ENCODE data around the gene BSND. TPM values are rescaled to one million over a fixed set of nuclear protein-coding genes. Genes with fewer than 3 reads are reported as not detected.

Gene BSND
- total RNA-seq, 1 experiment from 2014 or later = not detected

DNA sequence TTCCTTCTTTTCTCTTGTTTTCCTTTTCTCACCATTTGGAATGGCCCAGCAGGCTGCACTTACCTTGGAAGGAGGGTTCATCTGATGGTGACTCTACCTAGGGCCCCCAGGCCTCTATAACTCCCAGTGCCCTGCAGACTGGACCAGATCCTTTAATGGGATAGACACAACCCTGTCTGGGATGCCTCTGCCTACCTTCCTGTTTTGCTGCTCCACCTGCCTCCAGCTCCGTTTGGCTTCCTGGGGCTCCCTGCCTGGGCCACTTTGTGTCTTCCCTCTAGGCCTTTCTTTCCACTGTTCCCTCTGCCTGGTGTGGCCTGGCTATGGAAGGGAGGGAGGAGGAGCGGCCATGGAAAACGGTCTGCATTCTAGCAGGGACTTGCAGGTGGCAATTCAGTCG is 48.1 kb downstream of the BSND start:
- Histone ChIP-seq H3K9me3 (no peaks in the 10 kb centered on the region), H3K36me3 (ENCODE audit: control insufficient read depth, insufficient read depth, low read length) (peaks cover 4% of the 10 kb centered on the region), H3K4me1 (no peaks in the 10 kb centered on the region), H3K4me3 (ENCODE audit: low read depth, low read length) (no peak overlapping the region), H3K27me3 (replicated peaks; ENCODE audit: control insufficient read depth, insufficient read depth, low read length) (no peaks in the 10 kb centered on the region)
- H3K4me1 Mint-ChIP-seq (ENCODE audit: low read depth, unreplicated experiment) = no peaks in the 10 kb centered on the region
- no peak overlapping the region for H3K4me3 Mint-ChIP-seq (ENCODE audit: unreplicated experiment)
- no peak overlapping the region for H3K27ac Mint-ChIP-seq (ENCODE audit: unreplicated experiment)
- H3K36me3 Mint-ChIP-seq (ENCODE audit: insufficient read depth, unreplicated experiment) = peaks cover 12% of the 10 kb centered on the region
- no TSS peak for BruUV-seq (replicated peaks)
- no peak for DNase-seq
- intact Hi-C loops (cut with micrococcal nuclease; ENCODE audit: unreplicated experiment) = no loop called here
- ChIA-PET POLR2A (no interaction called here), CTCF (no interaction called here)
- TF ChIP-seq CTCF (IDR thresholded peaks at IDR 0.05; ENCODE audit: insufficient read depth in 1 of 2, low read depth in 1 of 2, low read length in 1 of 2, severe bottlenecking in 1 of 2, unreplicated experiment in 1 of 2) = no peak
- H3K27me3 Mint-ChIP-seq (ENCODE audit: insufficient read depth, unreplicated experiment) = no peaks in the 10 kb centered on the region
- no peaks in the 10 kb centered on the region for H3K9me3 Mint-ChIP-seq (ENCODE audit: unreplicated experiment)

GRCh38 chr1:55047611-55048010 is 48.9 kb downstream of the BSND start:
- CTCF ChIA-PET = no interaction called here
- BruUV-seq (replicated peaks) = no TSS peak
- H3K4me1 Mint-ChIP-seq (ENCODE audit: low read depth, unreplicated experiment) = no peaks in the 10 kb centered on the region
- no peak overlapping the region for H3K4me3 Mint-ChIP-seq (ENCODE audit: unreplicated experiment)
- Histone ChIP-seq H3K36me3 (ENCODE audit: control insufficient read depth, insufficient read depth, low read length) (peaks cover 4% of the 10 kb centered on the region), H3K9me3 (no peaks in the 10 kb centered on the region), H3K4me3 (ENCODE audit: low read depth, low read length) (no peak overlapping the region), H3K27me3 (replicated peaks; ENCODE audit: control insufficient read depth, insufficient read depth, low read length) (no peaks in the 10 kb centered on the region), H3K4me1 (no peaks in the 10 kb centered on the region)
- peaks cover 6% of the 10 kb centered on the region for H3K36me3 Mint-ChIP-seq (ENCODE audit: insufficient read depth, unreplicated experiment)
- intact Hi-C loops (cut with micrococcal nuclease; ENCODE audit: unreplicated experiment) = no loop called here
- no peaks in the 10 kb centered on the region for H3K9me3 Mint-ChIP-seq (ENCODE audit: unreplicated experiment)
- POLR2A ChIA-PET = no interaction called here
- no peak overlapping the region for H3K27ac Mint-ChIP-seq (ENCODE audit: unreplicated experiment)
- no peak for DNase-seq
- H3K27me3 Mint-ChIP-seq (ENCODE audit: insufficient read depth, unreplicated experiment) = no peaks in the 10 kb centered on the region
- TF ChIP-seq CTCF (IDR thresholded peaks at IDR 0.05; ENCODE audit: insufficient read depth in 1 of 2, low read depth in 1 of 2, low read length in 1 of 2, severe bottlenecking in 1 of 2, unreplicated experiment in 1 of 2) = no peak

GRCh38 chr1:55048453-55049270 is 49.9 kb downstream of the BSND start:
- Mint-ChIP-seq H3K27me3 (ENCODE audit: insufficient read depth, unreplicated experiment) (no peaks in the 10 kb centered on the region), H3K36me3 (ENCODE audit: insufficient read depth, unreplicated experiment) (peaks cover 6% of the 10 kb centered on the region), H3K4me3 (ENCODE audit: unreplicated experiment) (no peak overlapping the region), H3K4me1 (ENCODE audit: low read depth, unreplicated experiment) (no peaks in the 10 kb centered on the region), H3K27ac (ENCODE audit: unreplicated experiment) (no peak overlapping the region), H3K9me3 (ENCODE audit: unreplicated experiment) (no peaks in the 10 kb centered on the region)
- Histone ChIP-seq H3K27me3 (replicated peaks; ENCODE audit: control insufficient read depth, insufficient read depth, low read length) (no peaks in the 10 kb centered on the region), H3K9me3 (no peaks in the 10 kb centered on the region), H3K4me1 (no peaks in the 10 kb centered on the region), H3K4me3 (ENCODE audit: low read depth, low read length) (no peak overlapping the region), H3K36me3 (ENCODE audit: control insufficient read depth, insufficient read depth, low read length) (peaks cover 4% of the 10 kb centered on the region)
- ChIA-PET CTCF (no interaction called here), POLR2A (no interaction called here)
- no peak for TF ChIP-seq CTCF (IDR thresholded peaks at IDR 0.05; ENCODE audit: insufficient read depth in 1 of 2, low read depth in 1 of 2, low read length in 1 of 2, severe bottlenecking in 1 of 2, unreplicated experiment in 1 of 2)
- DNase-seq = no peak
- no TSS peak for BruUV-seq (replicated peaks)
- intact Hi-C loops (cut with micrococcal nuclease; ENCODE audit: unreplicated experiment) = no loop called here

Measured in Caco-2 (cell line).